Measurements from ENCODE around the gene BNIP2.

Gene BNIP2

DNA sequence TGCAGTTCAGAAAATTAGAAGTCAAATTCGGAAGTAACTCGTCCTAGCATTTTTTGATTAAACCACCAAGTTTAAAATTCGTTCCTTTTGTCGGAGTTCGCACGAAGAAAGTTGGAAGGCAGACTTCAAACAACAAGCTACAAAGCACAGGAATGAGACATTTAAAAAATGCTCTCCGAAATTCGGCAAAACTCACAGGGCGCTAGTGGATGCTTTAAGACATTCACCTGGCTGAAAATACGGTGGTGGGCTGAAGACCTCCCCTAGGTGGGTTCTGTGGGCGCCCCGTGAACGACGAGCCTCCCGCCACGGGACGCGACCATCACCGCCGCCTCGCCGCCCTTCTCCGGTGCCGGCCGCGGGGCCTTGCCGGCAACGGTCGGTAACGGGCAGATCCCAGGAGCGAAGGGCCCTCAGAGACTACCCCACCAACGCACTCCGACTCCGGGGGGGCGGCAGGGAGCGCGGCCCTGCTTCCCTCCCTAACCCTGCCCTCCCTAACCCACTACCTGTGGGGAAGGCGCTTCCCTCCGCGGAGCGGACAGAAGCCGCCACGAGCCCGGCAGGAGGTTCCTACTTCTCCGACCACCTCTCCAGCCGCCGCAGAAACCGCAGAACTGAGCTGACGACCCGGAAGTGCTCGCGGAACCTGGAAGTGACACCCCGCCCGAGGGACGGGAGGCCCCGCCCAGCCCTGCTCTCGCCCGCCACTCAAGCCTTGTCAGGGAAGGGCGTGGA lies 32.1 kb downstream of the BNIP2 start, which contains the start of gene GTF2A2:
Gene GTF2A2 (minus strand): TSS at position 619 of the 738 bp plus-strand sequence. CDS start 5,238 bp downstream, outside the sequence.
- peak within 1 kb of the TSS; percentile 93 for H3K4me3 ChIP-seq (ENCODE audit: low read depth, low read length)
- ChIA-PET POLR2A (interaction anchor here (0.6 to 1.3 kb wide), 6 partner anchors 9 to 32 kb away, joined by 3 to 10 read pairs (median 5); partner anchors contain the start of gene BNIP2), CTCF (interaction anchor here (0.7 to 0.9 kb wide), 2 partner anchors 124 to 700 kb away, joined by 3 read pairs; no protein-coding TSS in a partner anchor)
- H3K9me3 ChIP-seq (ENCODE audit: control insufficient read depth, insufficient read depth, low read depth, low read length), result no peaks in the 10 kb centered on the region
- H3K27ac ChIP-seq (ENCODE audit: extremely low read depth, low read depth, low read length), result peak within 1 kb of the TSS; percentile 11; the same call in 1 of the 2 replicates
- peaks cover 0 to 40% of the 10 kb centered on the region in 2 experiments; a peak in 1 of 3 replicates for H3K36me3 ChIP-seq (ENCODE audit: control insufficient read depth in 2 of 2, insufficient read depth in 1 of 2, low read length in 2 of 2)
- H3K4me1 ChIP-seq (ENCODE audit: control insufficient read depth, insufficient read depth, low read length), result no peaks in the 10 kb centered on the region
- TF ChIP-seq ZFHX2 (tag by site-specific recombination; conservative IDR thresholded peaks at IDR 0.05), result no peak
- TF ChIP-seq ZFP69B (tag by site-specific recombination; IDR thresholded peaks at IDR 0.05), result no peak
- peak; percentile 42; the same call in 1 of the 2 replicates for TF ChIP-seq KLF16 (tag by site-specific recombination; IDR thresholded peaks at IDR 0.05)
- peak; percentile 46 for TF ChIP-seq ZNF629 (tag by site-specific recombination; IDR thresholded peaks at IDR 0.05)
- no peak for TF ChIP-seq ZNF302 (tag by site-specific recombination; IDR thresholded peaks at IDR 0.05; ENCODE audit: low read depth)
- TF ChIP-seq, protein P1, sequence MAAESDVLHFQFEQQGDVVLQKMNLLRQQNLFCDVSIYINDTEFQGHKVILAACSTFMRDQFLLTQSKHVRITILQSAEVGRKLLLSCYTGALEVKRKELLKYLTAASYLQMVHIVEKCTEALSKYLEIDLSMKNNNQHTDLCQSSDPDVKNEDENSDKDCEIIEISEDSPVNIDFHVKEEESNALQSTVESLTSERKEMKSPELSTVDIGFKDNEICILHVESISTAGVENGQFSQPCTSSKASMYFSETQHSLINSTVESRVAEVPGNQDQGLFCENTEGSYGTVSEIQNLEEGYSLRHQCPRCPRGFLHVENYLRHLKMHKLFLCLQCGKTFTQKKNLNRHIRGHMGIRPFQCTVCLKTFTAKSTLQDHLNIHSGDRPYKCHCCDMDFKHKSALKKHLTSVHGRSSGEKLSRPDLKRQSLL (tag by site-specific recombination; IDR thresholded peaks at IDR 0.05), result no peak
- TF ChIP-seq, protein P2, sequence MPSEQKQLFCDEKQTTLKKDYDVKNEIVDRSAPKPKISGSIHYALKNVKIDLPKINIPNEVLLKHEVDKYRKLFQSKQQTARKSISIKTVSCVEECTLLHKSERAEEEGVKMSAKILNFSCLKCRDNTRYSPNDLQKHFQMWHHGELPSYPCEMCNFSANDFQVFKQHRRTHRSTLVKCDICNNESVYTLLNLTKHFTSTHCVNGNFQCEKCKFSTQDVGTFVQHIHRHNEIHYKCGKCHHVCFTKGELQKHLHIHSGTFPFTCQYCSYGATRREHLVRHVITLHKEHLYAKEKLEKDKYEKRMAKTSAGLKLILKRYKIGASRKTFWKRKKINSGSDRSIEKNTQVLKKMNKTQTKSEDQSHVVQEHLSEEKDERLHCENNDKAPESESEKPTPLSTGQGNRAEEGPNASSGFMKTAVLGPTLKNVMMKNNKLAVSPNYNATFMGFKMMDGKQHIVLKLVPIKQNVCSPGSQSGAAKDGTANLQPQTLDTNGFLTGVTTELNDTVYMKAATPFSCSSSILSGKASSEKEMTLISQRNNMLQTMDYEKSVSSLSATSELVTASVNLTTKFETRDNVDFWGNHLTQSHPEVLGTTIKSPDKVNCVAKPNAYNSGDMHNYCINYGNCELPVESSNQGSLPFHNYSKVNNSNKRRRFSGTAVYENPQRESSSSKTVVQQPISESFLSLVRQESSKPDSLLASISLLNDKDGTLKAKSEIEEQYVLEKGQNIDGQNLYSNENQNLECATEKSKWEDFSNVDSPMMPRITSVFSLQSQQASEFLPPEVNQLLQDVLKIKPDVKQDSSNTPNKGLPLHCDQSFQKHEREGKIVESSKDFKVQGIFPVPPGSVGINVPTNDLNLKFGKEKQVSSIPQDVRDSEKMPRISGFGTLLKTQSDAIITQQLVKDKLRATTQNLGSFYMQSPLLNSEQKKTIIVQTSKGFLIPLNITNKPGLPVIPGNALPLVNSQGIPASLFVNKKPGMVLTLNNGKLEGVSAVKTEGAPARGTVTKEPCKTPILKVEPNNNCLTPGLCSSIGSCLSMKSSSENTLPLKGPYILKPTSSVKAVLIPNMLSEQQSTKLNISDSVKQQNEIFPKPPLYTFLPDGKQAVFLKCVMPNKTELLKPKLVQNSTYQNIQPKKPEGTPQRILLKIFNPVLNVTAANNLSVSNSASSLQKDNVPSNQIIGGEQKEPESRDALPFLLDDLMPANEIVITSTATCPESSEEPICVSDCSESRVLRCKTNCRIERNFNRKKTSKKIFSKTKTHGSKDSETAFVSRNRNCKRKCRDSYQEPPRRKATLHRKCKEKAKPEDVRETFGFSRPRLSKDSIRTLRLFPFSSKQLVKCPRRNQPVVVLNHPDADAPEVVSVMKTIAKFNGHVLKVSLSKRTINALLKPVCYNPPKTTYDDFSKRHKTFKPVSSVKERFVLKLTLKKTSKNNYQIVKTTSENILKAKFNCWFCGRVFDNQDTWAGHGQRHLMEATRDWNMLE (tag by site-specific recombination; conservative IDR thresholded peaks at IDR 0.05; ENCODE audit: low read depth), result peak; percentile 93
- 0 out of 2 replicates have a peak, but pooled peaks have one; percentile 26 for TF ChIP-seq ZNF843 (tag by site-specific recombination; IDR thresholded peaks at IDR 0.05)
- no peak for TF ChIP-seq ZNF558 (tag by site-specific recombination; IDR thresholded peaks at IDR 0.05)
- no peak; the same call in 1 of the 2 replicates for TF ChIP-seq KLF1 (tag by site-specific recombination; IDR thresholded peaks at IDR 0.05)
- TF ChIP-seq, protein P3, sequence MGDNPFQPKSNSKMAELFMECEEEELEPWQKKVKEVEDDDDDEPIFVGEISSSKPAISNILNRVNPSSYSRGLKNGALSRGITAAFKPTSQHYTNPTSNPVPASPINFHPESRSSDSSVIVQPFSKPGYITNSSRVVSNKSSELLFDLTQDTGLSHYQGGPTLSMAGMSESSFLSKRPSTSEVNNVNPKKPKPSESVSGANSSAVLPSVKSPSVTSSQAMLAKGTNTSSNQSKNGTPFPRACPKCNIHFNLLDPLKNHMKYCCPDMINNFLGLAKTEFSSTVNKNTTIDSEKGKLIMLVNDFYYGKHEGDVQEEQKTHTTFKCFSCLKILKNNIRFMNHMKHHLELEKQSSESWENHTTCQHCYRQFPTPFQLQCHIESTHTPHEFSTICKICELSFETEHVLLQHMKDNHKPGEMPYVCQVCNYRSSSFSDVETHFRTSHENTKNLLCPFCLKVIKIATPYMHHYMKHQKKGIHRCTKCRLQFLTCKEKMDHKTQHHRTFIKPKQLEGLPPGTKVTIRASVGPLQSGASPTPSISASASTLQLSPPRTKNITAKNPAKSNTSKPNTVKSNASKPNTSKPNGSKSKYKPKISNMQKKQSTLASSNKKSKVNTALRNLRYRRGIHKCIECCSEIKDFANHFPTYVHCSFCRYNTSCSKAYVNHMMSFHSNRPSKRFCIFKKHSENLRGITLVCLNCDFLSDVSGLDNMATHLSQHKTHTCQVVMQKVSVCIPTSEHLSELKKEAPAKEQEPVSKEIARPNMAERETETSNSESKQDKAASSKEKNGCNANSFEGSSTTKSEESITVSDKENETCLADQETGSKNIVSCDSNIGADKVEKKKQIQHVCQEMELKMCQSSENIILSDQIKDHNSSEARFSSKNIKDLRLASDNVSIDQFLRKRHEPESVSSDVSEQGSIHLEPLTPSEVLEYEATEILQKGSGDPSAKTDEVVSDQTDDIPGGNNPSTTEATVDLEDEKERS (tag by site-specific recombination; IDR thresholded peaks at IDR 0.05), result no peak
- no peak for TF ChIP-seq ZNF521 (tag by site-specific recombination; IDR thresholded peaks at IDR 0.05)
- TF ChIP-seq, protein P4, sequence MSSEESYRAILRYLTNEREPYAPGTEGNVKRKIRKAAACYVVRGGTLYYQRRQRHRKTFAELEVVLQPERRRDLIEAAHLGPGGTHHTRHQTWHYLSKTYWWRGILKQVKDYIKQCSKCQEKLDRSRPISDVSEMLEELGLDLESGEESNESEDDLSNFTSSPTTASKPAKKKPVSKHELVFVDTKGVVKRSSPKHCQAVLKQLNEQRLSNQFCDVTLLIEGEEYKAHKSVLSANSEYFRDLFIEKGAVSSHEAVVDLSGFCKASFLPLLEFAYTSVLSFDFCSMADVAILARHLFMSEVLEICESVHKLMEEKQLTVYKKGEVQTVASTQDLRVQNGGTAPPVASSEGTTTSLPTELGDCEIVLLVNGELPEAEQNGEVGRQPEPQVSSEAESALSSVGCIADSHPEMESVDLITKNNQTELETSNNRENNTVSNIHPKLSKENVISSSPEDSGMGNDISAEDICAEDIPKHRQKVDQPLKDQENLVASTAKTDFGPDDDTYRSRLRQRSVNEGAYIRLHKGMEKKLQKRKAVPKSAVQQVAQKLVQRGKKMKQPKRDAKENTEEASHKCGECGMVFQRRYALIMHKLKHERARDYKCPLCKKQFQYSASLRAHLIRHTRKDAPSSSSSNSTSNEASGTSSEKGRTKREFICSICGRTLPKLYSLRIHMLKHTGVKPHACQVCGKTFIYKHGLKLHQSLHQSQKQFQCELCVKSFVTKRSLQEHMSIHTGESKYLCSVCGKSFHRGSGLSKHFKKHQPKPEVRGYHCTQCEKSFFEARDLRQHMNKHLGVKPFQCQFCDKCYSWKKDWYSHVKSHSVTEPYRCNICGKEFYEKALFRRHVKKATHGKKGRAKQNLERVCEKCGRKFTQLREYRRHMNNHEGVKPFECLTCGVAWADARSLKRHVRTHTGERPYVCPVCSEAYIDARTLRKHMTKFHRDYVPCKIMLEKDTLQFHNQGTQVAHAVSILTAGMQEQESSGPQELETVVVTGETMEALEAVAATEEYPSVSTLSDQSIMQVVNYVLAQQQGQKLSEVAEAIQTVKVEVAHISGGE (tag by site-specific recombination; conservative IDR thresholded peaks at IDR 0.05; ENCODE audit: low read depth), result peak; percentile 76
- no peak for TF ChIP-seq ZNF510 (tag by site-specific recombination; IDR thresholded peaks at IDR 0.05; ENCODE audit: insufficient replicate concordance)
- peak; percentile 73 for TF ChIP-seq ZNF501 (tag by site-specific recombination; IDR thresholded peaks at IDR 0.05)
- no peak for TF ChIP-seq GLI2 (tag by site-specific recombination; IDR thresholded peaks at IDR 0.05; ENCODE audit: borderline replicate concordance, low read depth)
- TF ChIP-seq SCRT1 (tag by site-specific recombination; IDR thresholded peaks at IDR 0.05; ENCODE audit: borderline replicate concordance), result no peak
- TF ChIP-seq ZBTB7A (tag by site-specific recombination; IDR thresholded peaks at IDR 0.05; ENCODE audit: low read depth), result no peak
- 0 out of 2 replicates have a peak, but pooled peaks have one; percentile 40 for TF ChIP-seq ZEB2 (tag by site-specific recombination; IDR thresholded peaks at IDR 0.05)
- no peak; the same call in 1 of the 2 replicates for TF ChIP-seq ZNF341 (tag by site-specific recombination; IDR thresholded peaks at IDR 0.05; ENCODE audit: low read depth)
- TF ChIP-seq GLIS2 (tag by site-specific recombination; IDR thresholded peaks at IDR 0.05), result peak; percentile 68
- TF ChIP-seq ZNF214 (tag by site-specific recombination; IDR thresholded peaks at IDR 0.05; ENCODE audit: borderline replicate concordance), result no peak
- no peak for TF ChIP-seq FEZF1 (tag by site-specific recombination; IDR thresholded peaks at IDR 0.05)
- no peak for TF ChIP-seq ZNF626 (tag by site-specific recombination; IDR thresholded peaks at IDR 0.05)

Measured in HEK293 (cell line).